H9 (cell line): Measurements from ENCODE around the gene FUT8. TPM values are rescaled to one million over a fixed set of nuclear protein-coding genes. Genes with fewer than 3 reads are reported as not detected.

Experiments
- DNase-seq: peaks from one replicate; pipeline ENCODE4 v3.0.0-alpha.2; 2017
- H2AFZ ChIP-seq: one replicate; pipeline ENCODE4 v1.6.1; 2013; ENCODE audit warnings: mild to moderate bottlenecking, low read length, control low read depth, moderate library complexity
- H2AK5ac ChIP-seq: 2 replicates; pipeline ENCODE4 v1.6.1; 2013; ENCODE audit warnings: low read length, control low read depth, mixed read lengths; ENCODE audit not compliant: insufficient read length
- H2BK120ac ChIP-seq: one replicate; pipeline ENCODE4 v1.6.1; 2013; ENCODE audit warnings: low read depth, mild to moderate bottlenecking, low read length, control low read depth, inconsistent platforms; ENCODE audit not compliant: poor library complexity, severe bottlenecking
- H2BK12ac ChIP-seq: 2 replicates; pipeline ENCODE4 v1.6.1; 2013; ENCODE audit warnings: low read length, control low read depth, mixed read lengths, low read depth; ENCODE audit not compliant: insufficient read length
- H2BK15ac ChIP-seq: 2 replicates; pipeline ENCODE4 v1.6.1; 2013; ENCODE audit warnings: low read depth, low read length, control low read depth
- H2BK20ac ChIP-seq: one replicate; pipeline ENCODE4 v1.6.1; 2013; ENCODE audit warnings: low read depth, mild to moderate bottlenecking, low read length, control low read depth, inconsistent platforms; ENCODE audit not compliant: poor library complexity, severe bottlenecking
- H2BK5ac ChIP-seq: 2 replicates; pipeline ENCODE4 v1.6.1; 2013; ENCODE audit warnings: low read length, control low read depth, mixed read lengths; ENCODE audit not compliant: insufficient read length
- H3K14ac ChIP-seq: 2 replicates; pipeline ENCODE4 v1.6.1; 2013; ENCODE audit warnings: low read length, control low read depth; ENCODE audit not compliant: insufficient read depth
- H3K18ac ChIP-seq: 2 replicates; pipeline ENCODE4 v1.6.1; 2013; ENCODE audit warnings: low read depth, mild to moderate bottlenecking, mixed read lengths, low read length, control low read depth; ENCODE audit not compliant: insufficient read length
- H3K23ac ChIP-seq: 2 replicates; pipeline ENCODE4 v1.6.1; 2013; ENCODE audit warnings: low read length, control low read depth, mixed read lengths, low read depth; ENCODE audit not compliant: insufficient read length
- H3K23me2 ChIP-seq: 2 replicates; pipeline ENCODE4 v1.6.1; 2013; ENCODE audit warnings: low read depth, mild to moderate bottlenecking, mixed read lengths, low read length, control low read depth; ENCODE audit not compliant: insufficient read length, poor library complexity, severe bottlenecking
- H3K27ac ChIP-seq: 2 replicates; pipeline ENCODE4 v1.5.1; 2013; ENCODE audit warnings: low read length, control low read depth, mixed read lengths, low read depth; ENCODE audit not compliant: insufficient read length
- H3K27me3 ChIP-seq: 2 replicates; pipeline ENCODE4 v1.6.1; 2013; ENCODE audit warnings: low read length, control low read depth, inconsistent platforms; ENCODE audit not compliant: insufficient read depth
- H3K4ac ChIP-seq: 2 replicates; pipeline ENCODE4 v1.6.1; 2013; ENCODE audit warnings: low read depth, mild to moderate bottlenecking, control low read depth, inconsistent platforms, low read length, moderate library complexity
- H3K4me1 ChIP-seq: 2 replicates; pipeline ENCODE4 v1.6.1; 2013; ENCODE audit warnings: low read length, control low read depth, inconsistent platforms; ENCODE audit not compliant: insufficient read depth
- H3K4me2 ChIP-seq: 2 replicates; pipeline ENCODE4 v1.6.1; 2013; ENCODE audit warnings: low read length, control low read depth, mixed read lengths; ENCODE audit not compliant: insufficient read length, insufficient read depth
- H3K56ac ChIP-seq: 2 replicates; pipeline ENCODE4 v1.6.1; 2013; ENCODE audit warnings: low read depth, mild to moderate bottlenecking, mixed read lengths, low read length, control low read depth; ENCODE audit not compliant: insufficient read length
- H3K79me1 ChIP-seq: 2 replicates; pipeline ENCODE4 v1.6.1; 2013; ENCODE audit warnings: low read depth, mild to moderate bottlenecking, moderate library complexity, low read length, control low read depth, inconsistent platforms; ENCODE audit not compliant: insufficient read depth, poor library complexity, severe bottlenecking
- H3K79me2 ChIP-seq: 2 replicates; pipeline ENCODE4 v1.6.1; 2013; ENCODE audit warnings: low read length, control low read depth, inconsistent platforms; ENCODE audit not compliant: insufficient read depth
- H3K9ac ChIP-seq: 2 replicates; pipeline ENCODE4 v1.6.1; 2013; ENCODE audit warnings: low read length, control low read depth, mixed read lengths; ENCODE audit not compliant: insufficient read length; ENCODE audit errors: extremely low read depth
- H3K9me3 ChIP-seq: one replicate; pipeline ENCODE4 v1.6.1; 2013; ENCODE audit warnings: low read depth, low read length, inconsistent platforms; ENCODE audit not compliant: control insufficient read depth
- H3T11ph ChIP-seq: one replicate; pipeline ENCODE4 v1.6.1; 2013; ENCODE audit warnings: mild to moderate bottlenecking, low read length, control low read depth, inconsistent platforms
- H4K20me1 ChIP-seq: one replicate; pipeline ENCODE4 v1.6.1; 2013; ENCODE audit not compliant: control insufficient read depth, insufficient read length, insufficient read depth
- H4K5ac ChIP-seq: 2 replicates; pipeline ENCODE4 v1.6.1; 2013; ENCODE audit warnings: low read depth, mild to moderate bottlenecking, mixed read lengths, low read length, control low read depth; ENCODE audit not compliant: insufficient read length
- H4K8ac ChIP-seq: replicated peaks from 2 replicates; pipeline ENCODE4 v1.6.1; 2013; ENCODE audit warnings: low read length, control low read depth, mixed read lengths, low read depth; ENCODE audit not compliant: insufficient read length
- H4K91ac ChIP-seq: 2 replicates; pipeline ENCODE4 v1.6.1; 2013; ENCODE audit warnings: low read depth, mild to moderate bottlenecking, moderate library complexity, mixed read lengths, low read length, control low read depth; ENCODE audit not compliant: insufficient read length
- H3K27ac Mint-ChIP-seq, 3 experiments: 2 replicates in 2 of 3; 3 replicates in 1 of 3; pipeline ENCODE4 v1.8.0; 2020 to 2021; ENCODE audit warnings: mixed read lengths in 3 of 3, mild to moderate bottlenecking in 1 of 3, moderate library complexity in 1 of 3
- H3K27me3 Mint-ChIP-seq: 2 replicates; pipeline ENCODE4 v1.8.0; 2021; ENCODE audit warnings: low read depth, mild to moderate bottlenecking, moderate library complexity, mixed read lengths
- H3K36me3 Mint-ChIP-seq, 3 experiments: 2 replicates in 2 of 3; 3 replicates in 1 of 3; pipeline ENCODE4 v1.8.0; 2020 to 2021; ENCODE audit warnings: low read depth in 3 of 3, mixed read lengths in 3 of 3; ENCODE audit not compliant: insufficient read depth in 1 of 3
- H3K4me1 Mint-ChIP-seq, 2 experiments: 2 replicates each; pipeline ENCODE4 v1.8.0; 2020; ENCODE audit warnings: mixed read lengths in 2 of 2
- H3K4me3 Mint-ChIP-seq, 2 experiments: 2 replicates in 1 of 2; 3 replicates in 1 of 2; pipeline ENCODE4 v1.8.0; 2020 to 2021; ENCODE audit warnings: mild to moderate bottlenecking in 2 of 2, mixed read lengths in 2 of 2, moderate library complexity in 1 of 2
- H3K9me3 Mint-ChIP-seq, 2 experiments: 2 replicates in 1 of 2; 3 replicates in 1 of 2; pipeline ENCODE4 v1.8.0; 2020; ENCODE audit warnings: mild to moderate bottlenecking in 2 of 2, mixed read lengths in 2 of 2, moderate library complexity in 1 of 2
- WGBS: extraction: QIAGEN DNeasy Blood & Tissue Kit; methylation state at CpG from one replicate; pipeline ENCODE4 v1.1.7; 2013; ENCODE audit warnings: missing lambda C conversion rate, low lambda C conversion rate, mixed read lengths; ENCODE audit not compliant: insufficient read length; ENCODE audit errors: extremely low coverage; 5-methylcytosine and 5-hydroxymethylcytosine counted together
- total RNA-seq: library from RNA; stranded (reverse); gene quantifications from 2 replicates; pipeline ENCODE4 v1.2.1, GENCODE V29; 2021
- TF ChIP-seq, protein P1 (sequence below): fragments of 200-600 bp; sonication (generic); conservative IDR thresholded peaks from 3 replicates; pipeline ENCODE4 v1.8.0; 2021; ENCODE audit warnings: antibody characterized with exemption, mild to moderate bottlenecking

FUT8 gene
- total RNA-seq, 1 experiment from 2014 or later: 44.3 TPM

- H3K79me2 ChIP-seq: no peaks in the 10 kb centered on the region
- no peak overlapping the region for H2BK5ac ChIP-seq
- no CpG with 5 or more reads among the region's 2 CpGs for WGBS
- no peak overlapping the region for H3K18ac ChIP-seq
- no peak overlapping the region for H4K8ac ChIP-seq
- H2AFZ ChIP-seq: no peak overlapping the region
- H3K27ac ChIP-seq: no peak overlapping the region
- H3K56ac ChIP-seq: no peak overlapping the region
- no peak overlapping the region for H2BK12ac ChIP-seq
- H3K4me1 ChIP-seq: no peaks in the 10 kb centered on the region
- H3T11ph ChIP-seq: no peak overlapping the region
- no peaks in the 10 kb centered on the region for H3K27me3 Mint-ChIP-seq
- H4K20me1 ChIP-seq: no peaks in the 10 kb centered on the region
- DNase-seq: no peak
- H3K79me1 ChIP-seq: no peaks in the 10 kb centered on the region
- H3K9me3 ChIP-seq: no peaks in the 10 kb centered on the region
- no peak overlapping the region for H3K14ac ChIP-seq
- no peak overlapping the region for H3K4me2 ChIP-seq
- no peaks in the 10 kb centered on the region for H3K23me2 ChIP-seq
- H4K91ac ChIP-seq: no peak overlapping the region
- no peak overlapping the region for H3K27ac Mint-ChIP-seq
- H3K4me3 Mint-ChIP-seq: no peak overlapping the region
- H3K23ac ChIP-seq: no peak overlapping the region
- H3K36me3 Mint-ChIP-seq: peaks cover 0 to 8% (median 3%) of the 10 kb centered on the region in 3 experiments; a peak in 4 of 7 replicates
- H2AK5ac ChIP-seq: no peak overlapping the region
- TF ChIP-seq, protein P1, sequence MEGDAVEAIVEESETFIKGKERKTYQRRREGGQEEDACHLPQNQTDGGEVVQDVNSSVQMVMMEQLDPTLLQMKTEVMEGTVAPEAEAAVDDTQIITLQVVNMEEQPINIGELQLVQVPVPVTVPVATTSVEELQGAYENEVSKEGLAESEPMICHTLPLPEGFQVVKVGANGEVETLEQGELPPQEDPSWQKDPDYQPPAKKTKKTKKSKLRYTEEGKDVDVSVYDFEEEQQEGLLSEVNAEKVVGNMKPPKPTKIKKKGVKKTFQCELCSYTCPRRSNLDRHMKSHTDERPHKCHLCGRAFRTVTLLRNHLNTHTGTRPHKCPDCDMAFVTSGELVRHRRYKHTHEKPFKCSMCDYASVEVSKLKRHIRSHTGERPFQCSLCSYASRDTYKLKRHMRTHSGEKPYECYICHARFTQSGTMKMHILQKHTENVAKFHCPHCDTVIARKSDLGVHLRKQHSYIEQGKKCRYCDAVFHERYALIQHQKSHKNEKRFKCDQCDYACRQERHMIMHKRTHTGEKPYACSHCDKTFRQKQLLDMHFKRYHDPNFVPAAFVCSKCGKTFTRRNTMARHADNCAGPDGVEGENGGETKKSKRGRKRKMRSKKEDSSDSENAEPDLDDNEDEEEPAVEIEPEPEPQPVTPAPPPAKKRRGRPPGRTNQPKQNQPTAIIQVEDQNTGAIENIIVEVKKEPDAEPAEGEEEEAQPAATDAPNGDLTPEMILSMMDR: no peak
- no peak overlapping the region for H2BK120ac ChIP-seq
- no peak overlapping the region for H4K5ac ChIP-seq
- H2BK20ac ChIP-seq: no peak overlapping the region
- H3K9ac ChIP-seq: no peak overlapping the region
- H2BK15ac ChIP-seq: no peak overlapping the region
- no peaks in the 10 kb centered on the region for H3K27me3 ChIP-seq
- H3K4ac ChIP-seq: no peak overlapping the region
- no peaks in the 10 kb centered on the region for H3K9me3 Mint-ChIP-seq
- peaks cover 13 to 18% of the 10 kb centered on the region in 2 experiments for H3K4me1 Mint-ChIP-seq
These were observed 148.0 kb downstream of the FUT8 start for GRCh38 chr14:65560340-65561027.
